IMR-90 (cell line): ENCODE results near the gene NOXO1. TPM values are rescaled to one million over a fixed set of nuclear protein-coding genes. Genes with fewer than 3 reads are reported as not detected.

Source experiments
- ATAC-seq: fragments of 200-7000 bp; cut with Tn5 transposase; 2 replicates; pipeline ENCODE4 v1.9.1; 2020; ENCODE audit warnings: low read depth, mild to moderate bottlenecking, moderate library complexity
- BruUV-seq: library from RNA; stranded (reverse); fragments of 400-500 nt; replicated peaks from 2 replicates; lab custom pipeline; 2021; lab: Mats Ljungman, UMichigan
- CTCF ChIA-PET: fragments of 300-600 bp; formaldehyde crosslinking; extraction: SDS; loops from one replicate; lab custom pipeline; 2021; ENCODE audit warnings: antibody characterized with exemption; lab: Yijun Ruan, JAX
- POLR2A ChIA-PET: fragments of 300-600 bp; sonication (Branson Sonifier 250); formaldehyde crosslinking; loops from one replicate; lab custom pipeline; 2022; ENCODE audit warnings: antibody characterized with exemption; ENCODE audit not compliant: unreplicated experiment; lab: Charles Lee
- DNase-seq: peaks from one replicate; pipeline ENCODE4 v3.0.0; 2013
- H2AFZ ChIP-seq: replicated peaks from 2 replicates; pipeline ENCODE3; 2013; ENCODE audit warnings: low read length, mild to moderate bottlenecking; ENCODE audit not compliant: poor library complexity
- H2AK5ac ChIP-seq: 2 replicates; pipeline ENCODE4 v1.6.1; 2013; ENCODE audit warnings: low read depth, low read length, inconsistent platforms
- H2AK9ac ChIP-seq: replicated peaks from 2 replicates; pipeline ENCODE3; 2013; ENCODE audit warnings: mild to moderate bottlenecking, low read depth, low read length, moderate library complexity; ENCODE audit not compliant: poor library complexity
- H2BK120ac ChIP-seq: 2 replicates; pipeline ENCODE4 v1.6.1; 2013; ENCODE audit warnings: low read depth, low read length, inconsistent platforms
- H2BK15ac ChIP-seq: 3 replicates; pipeline ENCODE4 v1.6.1; 2013; ENCODE audit warnings: low read depth, low read length, inconsistent platforms
- H2BK20ac ChIP-seq: 2 replicates; pipeline ENCODE4 v1.6.1; 2013; ENCODE audit warnings: low read depth, mild to moderate bottlenecking, inconsistent platforms, low read length, moderate library complexity
- H2BK5ac ChIP-seq: 2 replicates; pipeline ENCODE4 v1.6.1; 2013; ENCODE audit warnings: mild to moderate bottlenecking, low read depth, low read length, inconsistent platforms; ENCODE audit not compliant: poor library complexity, severe bottlenecking
- H3K14ac ChIP-seq: replicated peaks from 2 replicates; pipeline ENCODE4 v1.6.1; 2013; ENCODE audit warnings: low read depth, low read length, inconsistent platforms
- H3K18ac ChIP-seq: 2 replicates; pipeline ENCODE4 v1.6.1; 2013; ENCODE audit warnings: low read depth, low read length, control low read depth
- H3K23ac ChIP-seq: 2 replicates; pipeline ENCODE4 v1.6.1; 2013; ENCODE audit warnings: low read depth, low read length, inconsistent platforms
- H3K27ac ChIP-seq: 2 replicates; pipeline ENCODE4 v1.5.1; 2013; ENCODE audit warnings: mild to moderate bottlenecking, control low read depth, low read length; ENCODE audit not compliant: insufficient read depth
- H3K27me3 ChIP-seq: 2 replicates; pipeline ENCODE4 v1.6.1; 2013; ENCODE audit warnings: low read length; ENCODE audit not compliant: control insufficient read depth, insufficient read depth
- H3K36me3 ChIP-seq: 2 replicates; pipeline ENCODE4 v1.6.1; 2013; ENCODE audit warnings: low read length, mixed read lengths; ENCODE audit not compliant: control insufficient read depth, insufficient read depth
- H3K4ac ChIP-seq: 2 replicates; pipeline ENCODE4 v1.6.1; 2013; ENCODE audit warnings: low read depth, low read length, inconsistent platforms
- H3K4me1 ChIP-seq: 2 replicates; pipeline ENCODE4 v1.6.1; 2013; ENCODE audit warnings: low read length, mixed read lengths; ENCODE audit not compliant: control insufficient read depth, insufficient read depth
- H3K4me2 ChIP-seq: 2 replicates; pipeline ENCODE4 v1.6.1; 2013; ENCODE audit warnings: low read depth, mild to moderate bottlenecking, control low read depth, low read length, moderate library complexity
- H3K4me3 ChIP-seq: 2 replicates; pipeline ENCODE4 v1.5.1; 2013; ENCODE audit warnings: low read depth, mild to moderate bottlenecking, control low read depth, low read length, moderate library complexity; ENCODE audit not compliant: insufficient read depth
- H3K56ac ChIP-seq: 2 replicates; pipeline ENCODE4 v1.6.1; 2013; ENCODE audit warnings: low read length, inconsistent platforms; ENCODE audit not compliant: insufficient read depth; ENCODE audit errors: extremely low read depth
- H3K79me1 ChIP-seq, 2 experiments: 2 replicates each; pipeline ENCODE4 v1.6.1; 2013; ENCODE audit warnings: low read length in 2 of 2, inconsistent platforms in 1 of 2, low read depth in 1 of 2
- H3K9ac ChIP-seq: 2 replicates; pipeline ENCODE4 v1.6.1; 2013; ENCODE audit warnings: low read depth, low read length, control low read depth
- H3K9me1 ChIP-seq: 2 replicates; pipeline ENCODE4 v1.6.1; 2013; ENCODE audit warnings: low read length, inconsistent platforms; ENCODE audit not compliant: insufficient read depth
- H3K9me3 ChIP-seq: 2 replicates; pipeline ENCODE4 v1.6.1; 2013; ENCODE audit warnings: low read length; ENCODE audit not compliant: control insufficient read depth, insufficient read depth
- H4K20me1 ChIP-seq: 2 replicates; pipeline ENCODE4 v1.6.1; 2013; ENCODE audit warnings: low read length, inconsistent platforms; ENCODE audit not compliant: insufficient read depth
- H4K5ac ChIP-seq: 2 replicates; pipeline ENCODE4 v1.6.1; 2013; ENCODE audit warnings: mild to moderate bottlenecking, low read depth, low read length, control low read depth
- H4K8ac ChIP-seq, 2 experiments: 2 replicates each; pipeline ENCODE4 v1.6.1; 2013; ENCODE audit warnings: low read depth in 2 of 2, low read length in 2 of 2, control low read depth in 1 of 2, inconsistent platforms in 1 of 2
- H4K91ac ChIP-seq: 2 replicates; pipeline ENCODE4 v1.6.1; 2013; ENCODE audit warnings: low read depth, low read length, inconsistent platforms; ENCODE audit not compliant: insufficient read depth
- CEBPB ChIP-seq: IDR thresholded peaks from 2 replicates; pipeline ENCODE4 v1.6.1; 2012; ENCODE audit warnings: low read depth, low read length, improper control_type of control experiment
- CHD1 ChIP-seq: IDR thresholded peaks from 2 replicates; pipeline ENCODE4 v1.6.1; 2012; ENCODE audit warnings: low read depth, low read length, improper control_type of control experiment
- FOS ChIP-seq: fragments of 150-350 bp; IDR thresholded peaks from 2 replicates; pipeline ENCODE4 v1.6.1; 2016; ENCODE audit warnings: low read depth, low read length
- MAFK ChIP-seq: IDR thresholded peaks from 2 replicates; pipeline ENCODE4 v1.6.1; 2012; ENCODE audit warnings: low read depth, low read length, improper control_type of control experiment
- POLR2A ChIP-seq: IDR thresholded peaks from 2 replicates; pipeline ENCODE4 v1.6.1; 2012; ENCODE audit warnings: mild to moderate bottlenecking, low read depth, low read length
- RAD21 ChIP-seq: IDR thresholded peaks from 2 replicates; pipeline ENCODE4 v1.6.1; 2012; ENCODE audit warnings: low read length, improper control_type of control experiment
- SMC3 ChIP-seq: fragments of 150-350 bp; IDR thresholded peaks from 2 replicates; pipeline ENCODE4 v1.6.1; 2016; ENCODE audit warnings: low read depth, mild to moderate bottlenecking, antibody characterized with exemption, low read length, moderate library complexity
- WGBS, 2 experiments: methylation state at CpG; one replicate each; pipeline versions ENCODE4 v1.1.5 to v1.1.7; 2013; ENCODE audit warnings: missing lambda C conversion rate in 2 of 2; ENCODE audit not compliant: insufficient read length in 1 of 2; ENCODE audit errors: extremely low coverage in 2 of 2; 5-methylcytosine and 5-hydroxymethylcytosine counted together
- dilution Hi-C: fragments of 300-500 bp; cut with HindIII; formaldehyde crosslinking; loops from one replicate; pipeline ENCODE4 v1.14.3; 2018; ENCODE audit warnings: low sequenced_read_pairs; ENCODE audit not compliant: unreplicated experiment
- in situ Hi-C: fragments of 300-500 bp; cut with MboI; formaldehyde crosslinking; loops from 3 replicates; pipeline ENCODE4 v1.14.3; 2019; ENCODE audit warnings: low sequenced_read_pairs, inconsistent platforms, mixed read lengths
- intact Hi-C: fragments of 100-400 bp; cut with micrococcal nuclease; formaldehyde crosslinking; loops from 2 replicates; pipeline ENCODE4 v1.10.0; 2022
- polyA plus RNA-seq, 3 experiments: library from polyadenylated mRNA; depleted of rRNA; stranded (reverse); fragments of >200 nt; gene quantifications; 2 replicates each; pipeline ENCODE4 v1.2.3, GENCODE V29; 2012; ENCODE audit warnings: low replicate concordance in 1 of 3
- total RNA-seq: library from RNA; depleted of rRNA; stranded (reverse); fragments of >200 nt; gene quantifications from 2 replicates; pipeline ENCODE4 v1.2.3, GENCODE V29; 2012
- TF ChIP-seq, protein P1 (sequence below): fragments of 150-350 bp; IDR thresholded peaks from 2 replicates; pipeline ENCODE4 v1.6.1; 2016; ENCODE audit warnings: low read depth, mild to moderate bottlenecking, low read length, moderate library complexity, borderline replicate concordance

NOXO1 gene
- total and polyA plus RNA-seq, 2 of the 4 experiments (the other 2 are of a cell fraction), result 0.56 TPM; not detected in 1

DNA sequence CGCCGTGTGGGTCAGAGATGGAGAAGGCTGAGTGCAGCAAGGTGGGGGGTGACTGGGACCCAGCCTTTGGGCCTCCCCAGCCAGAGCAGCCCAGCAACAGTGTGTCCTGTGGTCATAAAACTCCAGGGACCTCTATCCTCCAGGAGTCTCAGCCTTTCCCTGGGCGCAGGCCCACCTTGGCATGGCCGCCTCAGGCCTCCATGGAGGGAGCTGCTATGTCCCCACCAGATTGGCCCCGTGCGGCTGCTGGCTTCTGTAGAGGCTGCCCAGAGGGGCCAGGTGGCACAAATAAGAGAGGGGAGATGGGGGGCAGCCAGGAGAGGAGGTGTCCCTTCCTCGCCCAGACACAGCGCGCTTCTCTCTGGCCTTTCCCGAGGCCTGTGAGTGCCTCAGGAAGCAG, 5.9 kb upstream of the NOXO1 start:
- Histone ChIP-seq H4K91ac (no peak overlapping the region), H3K9me1 (peaks cover 9% of the 10 kb centered on the region), H3K4ac (no peak overlapping the region), H2BK5ac (no peak overlapping the region), H3K18ac (no peak overlapping the region), H3K4me1 (peaks cover 14% of the 10 kb centered on the region), H3K56ac (no peak overlapping the region), H3K4me2 (no peak overlapping the region), H2AK5ac (no peak overlapping the region), H3K27me3 (peaks cover 23% of the 10 kb centered on the region), H2AK9ac (no peak overlapping the region), H3K9me3 (no peaks in the 10 kb centered on the region), H4K20me1 (no peaks in the 10 kb centered on the region; the same call in 1 of the 2 replicates), H4K5ac (no peak overlapping the region), H2BK15ac (no peak overlapping the region), H2BK120ac (no peak overlapping the region), H2AFZ (no peak overlapping the region), H3K9ac (no peak overlapping the region), H3K36me3 (peaks cover 13% of the 10 kb centered on the region), H3K23ac (no peak overlapping the region), H3K79me1 (peaks cover 21 to 29% of the 10 kb centered on the region in 2 experiments), H2BK20ac (no peak overlapping the region), H3K14ac (no peak overlapping the region), H3K4me3 (no peak overlapping the region), H3K27ac (no peak overlapping the region), H4K8ac (no peak overlapping the region)
- dilution Hi-C loops, result no loop called here
- no peak for TF ChIP-seq RAD21
- TF ChIP-seq, protein P1, sequence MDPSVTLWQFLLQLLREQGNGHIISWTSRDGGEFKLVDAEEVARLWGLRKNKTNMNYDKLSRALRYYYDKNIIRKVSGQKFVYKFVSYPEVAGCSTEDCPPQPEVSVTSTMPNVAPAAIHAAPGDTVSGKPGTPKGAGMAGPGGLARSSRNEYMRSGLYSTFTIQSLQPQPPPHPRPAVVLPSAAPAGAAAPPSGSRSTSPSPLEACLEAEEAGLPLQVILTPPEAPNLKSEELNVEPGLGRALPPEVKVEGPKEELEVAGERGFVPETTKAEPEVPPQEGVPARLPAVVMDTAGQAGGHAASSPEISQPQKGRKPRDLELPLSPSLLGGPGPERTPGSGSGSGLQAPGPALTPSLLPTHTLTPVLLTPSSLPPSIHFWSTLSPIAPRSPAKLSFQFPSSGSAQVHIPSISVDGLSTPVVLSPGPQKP, result no peak
- TF ChIP-seq SMC3, result no peak
- TF ChIP-seq CEBPB, result no peak
- no peak for TF ChIP-seq MAFK
- TF ChIP-seq POLR2A, result no peak
- TF ChIP-seq CHD1, result no peak
- no peak for TF ChIP-seq FOS
- ChIA-PET POLR2A (no interaction called here), CTCF (no interaction called here)
- intact Hi-C loops, result no loop called here
- no TSS peak for BruUV-seq
- ATAC-seq (no peak), DNase-seq (no peak)
- in situ Hi-C loops, result no loop called here
- no CpG with 5 or more reads among the region's 10 CpGs for WGBS, 2 experiments
